HEK293 (cell line): ENCODE results near the gene TEAD4.
A peak's percentile ranks its signal among the peaks of the same experiment; 100 is the strongest.

Experiments
- CTCF ChIA-PET: fragments of 350-600 bp; formaldehyde crosslinking; extraction: SDS; loops from one replicate; lab custom pipeline; 2021; ENCODE audit warnings: antibody characterized with exemption; lab: Yijun Ruan, JAX
- POLR2A ChIA-PET: fragments of 300-600 bp; formaldehyde crosslinking; extraction: SDS; loops from one replicate; lab custom pipeline; 2020; ENCODE audit warnings: antibody characterized with exemption, inconsistent platforms; lab: Yijun Ruan, JAX
- H3K27ac ChIP-seq: fragments of 200-500 bp; sonication (Bioruptor generic); 2 replicates; pipeline ENCODE4 v1.5.1; 2014; ENCODE audit warnings: low read depth, low read length, control low read depth, inconsistent platforms; ENCODE audit errors: extremely low read depth
- H3K36me3 ChIP-seq, 2 experiments: fragments of 200-500 bp in 1 of 2; sonication (Bioruptor generic) in 1 of 2; 1 replicate in 1 of 2; 2 replicates in 1 of 2; pipeline ENCODE4 v1.5.1; 2014 to 2017; ENCODE audit warnings: inconsistent platforms in 2 of 2, low read length in 2 of 2; ENCODE audit not compliant: control insufficient read depth in 2 of 2, insufficient read depth in 1 of 2
- H3K4me1 ChIP-seq: fragments of 200-500 bp; sonication (Bioruptor generic); 2 replicates; pipeline ENCODE4 v1.5.1; 2014; ENCODE audit warnings: mild to moderate bottlenecking, low read length, inconsistent platforms; ENCODE audit not compliant: control insufficient read depth, insufficient read depth
- H3K4me3 ChIP-seq: 2 replicates; pipeline ENCODE4 v1.5.1; 2011; ENCODE audit warnings: low read depth, mild to moderate bottlenecking, control low read depth, low read length, moderate library complexity
- H3K9me3 ChIP-seq: fragments of 200-500 bp; sonication (Bioruptor generic); 2 replicates; pipeline ENCODE4 v1.5.1; 2014; ENCODE audit warnings: low read depth, low read length, inconsistent platforms; ENCODE audit not compliant: control insufficient read depth, insufficient read depth
- GFI1B ChIP-seq: fragments of 450-650 bp; formaldehyde crosslinking; IDR thresholded peaks from 2 replicates; pipeline ENCODE4 v1.5.1; 2016; ENCODE audit warnings: missing biosample characterization, missing genetic modification characterization
- HOXA7 ChIP-seq: sonication (generic); formaldehyde crosslinking; IDR thresholded peaks from 2 replicates; pipeline ENCODE4 v1.8.1; 2022; ENCODE audit warnings: missing genetic modification reagents, borderline replicate concordance
- KLF9 ChIP-seq: fragments of 450-650 bp; formaldehyde crosslinking; IDR thresholded peaks from 2 replicates; pipeline ENCODE4 v1.5.1; 2016; ENCODE audit warnings: missing biosample characterization, missing genetic modification characterization, low read depth
- PRDM2 ChIP-seq: fragments of 450-650 bp; formaldehyde crosslinking; IDR thresholded peaks from 2 replicates; pipeline ENCODE4 v1.5.1; 2016; ENCODE audit warnings: missing biosample characterization, missing genetic modification characterization, borderline replicate concordance
- TSHZ1 ChIP-seq: fragments of 450-650 bp; formaldehyde crosslinking; IDR thresholded peaks from 2 replicates; pipeline ENCODE4 v1.5.1; 2016; ENCODE audit warnings: missing biosample characterization, missing genetic modification characterization, borderline replicate concordance
- ZBTB17 ChIP-seq: fragments of 450-650 bp; formaldehyde crosslinking; IDR thresholded peaks from 2 replicates; pipeline ENCODE4 v1.5.1; 2016; ENCODE audit warnings: missing biosample characterization, missing genetic modification characterization
- ZBTB49 ChIP-seq: fragments of 450-650 bp; formaldehyde crosslinking; IDR thresholded peaks from 2 replicates; pipeline ENCODE4 v1.5.1; 2016; ENCODE audit warnings: missing biosample characterization, missing genetic modification characterization, low read depth
- ZFP3 ChIP-seq: fragments of 450-650 bp; formaldehyde crosslinking; IDR thresholded peaks from 2 replicates; pipeline ENCODE4 v1.5.1; 2016; ENCODE audit warnings: low read depth, missing biosample characterization, missing genetic modification characterization
- ZNF148 ChIP-seq: fragments of 450-650 bp; formaldehyde crosslinking; IDR thresholded peaks from 2 replicates; pipeline ENCODE4 v1.5.0; 2017; ENCODE audit warnings: missing biosample characterization, missing genetic modification characterization, borderline replicate concordance
- ZNF221 ChIP-seq: fragments of 450-650 bp; formaldehyde crosslinking; IDR thresholded peaks from 2 replicates; pipeline ENCODE4 v1.5.1; 2017; ENCODE audit warnings: missing biosample characterization, missing genetic modification characterization, borderline replicate concordance
- ZNF239 ChIP-seq: fragments of 450-650 bp; formaldehyde crosslinking; IDR thresholded peaks from 2 replicates; pipeline ENCODE4 v1.5.1; 2016; ENCODE audit warnings: missing biosample characterization, missing genetic modification characterization
- ZNF311 ChIP-seq: fragments of 450-650 bp; formaldehyde crosslinking; IDR thresholded peaks from 2 replicates; pipeline ENCODE4 v1.5.1; 2017; ENCODE audit warnings: missing biosample characterization, missing genetic modification characterization, borderline replicate concordance
- ZNF362 ChIP-seq: fragments of 450-650 bp; formaldehyde crosslinking; IDR thresholded peaks from 2 replicates; pipeline ENCODE4 v1.5.1; 2016; ENCODE audit warnings: missing biosample characterization, missing genetic modification characterization
- ZNF501 ChIP-seq: fragments of 450-650 bp; formaldehyde crosslinking; IDR thresholded peaks from 2 replicates; pipeline ENCODE4 v1.5.1; 2016; ENCODE audit warnings: missing biosample characterization, missing genetic modification characterization
- ZNF610 ChIP-seq: fragments of 450-650 bp; formaldehyde crosslinking; IDR thresholded peaks from 2 replicates; pipeline ENCODE4 v1.5.1; 2016; ENCODE audit warnings: missing biosample characterization, missing genetic modification characterization, borderline replicate concordance
- ZNF692 ChIP-seq: fragments of 450-650 bp; formaldehyde crosslinking; IDR thresholded peaks from 2 replicates; pipeline ENCODE4 v1.5.1; 2016; ENCODE audit warnings: missing biosample characterization, missing genetic modification characterization

The TEAD4 gene

GRCh38 chr12:3045494-3045893 lies 86.3 kb downstream of the TEAD4 start:
- no peak overlapping the region for H3K4me3 ChIP-seq
- ChIA-PET CTCF (interaction anchor here (0.7 to 0.8 kb wide), 2 partner anchors 28 to 200 kb away, joined by 4 read pairs; no protein-coding TSS in a partner anchor), POLR2A (no interaction called here)
- no peaks in the 10 kb centered on the region for H3K9me3 ChIP-seq
- no peaks in the 10 kb centered on the region for H3K4me1 ChIP-seq
- peaks cover 0 to 4% of the 10 kb centered on the region in 2 experiments; a peak in 1 of 3 replicates for H3K36me3 ChIP-seq
- TF ChIP-seq ZBTB49 (no peak), ZNF362 (tag by site-specific recombination) (0 out of 2 replicates have a peak, but pooled peaks have one; percentile 54)
- H3K27ac ChIP-seq: no peak overlapping the region

GRCh38 chr12:3045989-3046388 lies 86.8 kb downstream of the TEAD4 start:
- Histone ChIP-seq H3K27ac (no peak overlapping the region), H3K4me1 (no peaks in the 10 kb centered on the region), H3K9me3 (no peaks in the 10 kb centered on the region), H3K36me3 (no peaks in the 10 kb centered on the region), H3K4me3 (no peak overlapping the region)
- CTCF ChIA-PET: interaction anchor here (0.6 to 0.8 kb wide), 3 partner anchors 12 to 200 kb away, joined by 3 to 4 read pairs (median 4); no protein-coding TSS in a partner anchor
- POLR2A ChIA-PET: no interaction called here
- TF ChIP-seq ZNF239 (tag by site-specific recombination) (no peak), GFI1B (tag by site-specific recombination) (no peak), ZFP3 (tag by site-specific recombination) (no peak), ZNF501 (tag by site-specific recombination) (no peak), KLF9 (tag by site-specific recombination) (no peak), HOXA7 (CRISPR knock-in tag) (no peak), ZNF692 (tag by site-specific recombination) (no peak), ZNF148 (tag by site-specific recombination) (no peak), ZBTB17 (tag by site-specific recombination) (no peak), ZNF221 (tag by site-specific recombination) (no peak), ZNF610 (no peak), PRDM2 (tag by site-specific recombination) (no peak), ZNF311 (tag by site-specific recombination) (no peak), TSHZ1 (tag by site-specific recombination) (no peak)
